ENCODE results near the gene JAKMIP3.
A peak's percentile ranks its signal among the peaks of the same experiment; 100 is the strongest.

Gene JAKMIP3

GRCh38 chr10:132100091-132100481 is 34.3 kb downstream of the JAKMIP3 start:
- DNase-seq = no peak

GRCh38 chr10:132100556-132101349 is 35.0 kb downstream of the JAKMIP3 start:
- no peak for DNase-seq

GRCh38 chr10:132101529-132101928 is 35.8 kb downstream of the JAKMIP3 start:
- no peak for DNase-seq

GRCh38 chr10:132102071-132102716 is 36.4 kb downstream of the JAKMIP3 start:
- DNase-seq = no peak

GRCh38 chr10:132102717-132103110 is 37.0 kb downstream of the JAKMIP3 start:
- DNase-seq = no peak

- DNase-seq = no peak
Measured at GRCh38 chr10:132103116-132103910, 37.6 kb downstream of the JAKMIP3 start.

- no peak for DNase-seq
Measured at GRCh38 chr10:132104062-132104461, 38.3 kb downstream of the JAKMIP3 start.

- no peak for DNase-seq
Measured at GRCh38 chr10:132104471-132105301, 38.9 kb downstream of the JAKMIP3 start.

GRCh38 chr10:132105302-132105995 is 39.7 kb downstream of the JAKMIP3 start:
- DNase-seq = no peak

- DNase-seq = no peak
Measured at GRCh38 chr10:132106431-132106830, 40.7 kb downstream of the JAKMIP3 start.

GRCh38 chr10:132107186-132107948 is 41.6 kb downstream of the JAKMIP3 start:
- DNase-seq = peak in 1 of 2 experiments; percentile 63

GRCh38 chr10:132107949-132108877 is 42.5 kb downstream of the JAKMIP3 start:
- no peak for DNase-seq

- no peak for DNase-seq
Measured at GRCh38 chr10:132109341-132110110, 43.8 kb downstream of the JAKMIP3 start.

- DNase-seq = no peak
Measured at GRCh38 chr10:132110111-132110521, 44.4 kb downstream of the JAKMIP3 start.

GRCh38 chr10:132110713-132111112 is 45.0 kb downstream of the JAKMIP3 start:
- no peak for DNase-seq

GRCh38 chr10:132111121-132111731 is 45.5 kb downstream of the JAKMIP3 start:
- DNase-seq = no peak

- no peak for DNase-seq
Measured at GRCh38 chr10:132111871-132112341, 46.2 kb downstream of the JAKMIP3 start.

GRCh38 chr10:132112611-132113010 is 46.9 kb downstream of the JAKMIP3 start:
- DNase-seq = no peak

- DNase-seq = peak in 1 of 2 experiments; percentile 31
Measured at GRCh38 chr10:132113206-132113605, 47.5 kb downstream of the JAKMIP3 start.

Data from NCI-H526 (cell line).